GM19395 (cell line): Measurements from ENCODE around the gene SLC22A12.

Source experiments
- ATAC-seq: cut with Tn5 transposase; IDR thresholded peaks from one replicate; pipeline ENCODE4 v1.9.1; 2021; ENCODE audit warnings: mild to moderate bottlenecking, moderate library complexity; ENCODE audit not compliant: unreplicated experiment

Gene SLC22A12

DNA sequence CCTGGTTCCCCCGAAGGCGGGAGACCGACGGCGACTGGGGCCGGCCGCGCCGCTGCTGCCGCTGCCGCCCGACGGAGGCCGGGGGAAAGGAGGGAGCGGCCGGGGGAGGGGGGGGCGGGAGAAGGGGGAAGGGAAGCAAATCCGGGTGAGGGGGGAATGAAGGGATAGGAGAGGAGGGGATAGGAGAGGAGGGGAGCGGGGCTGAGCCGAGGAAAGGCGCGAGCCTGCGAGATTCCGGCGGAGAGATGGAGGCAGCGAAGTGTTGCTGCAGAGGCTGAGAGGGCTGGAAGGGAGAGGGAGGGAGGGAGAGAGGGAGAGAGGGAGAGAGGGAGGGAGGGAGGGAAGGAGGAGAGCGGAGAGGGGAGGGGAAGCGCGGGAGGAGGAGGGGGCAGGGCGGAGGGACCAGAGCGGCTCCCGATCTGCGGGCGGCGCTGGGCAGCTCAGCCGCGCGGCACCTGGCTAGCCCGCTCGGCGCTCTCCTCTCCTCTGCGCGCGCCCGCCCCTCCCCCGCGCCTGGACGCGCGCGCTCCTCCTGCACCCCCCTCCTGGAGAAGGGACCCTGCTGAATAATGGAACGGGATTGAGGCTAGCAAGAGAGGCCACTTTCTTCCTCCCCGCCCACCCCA lies 52.3 kb downstream of the SLC22A12 start:
- ATAC-seq, result no peak

DNA sequence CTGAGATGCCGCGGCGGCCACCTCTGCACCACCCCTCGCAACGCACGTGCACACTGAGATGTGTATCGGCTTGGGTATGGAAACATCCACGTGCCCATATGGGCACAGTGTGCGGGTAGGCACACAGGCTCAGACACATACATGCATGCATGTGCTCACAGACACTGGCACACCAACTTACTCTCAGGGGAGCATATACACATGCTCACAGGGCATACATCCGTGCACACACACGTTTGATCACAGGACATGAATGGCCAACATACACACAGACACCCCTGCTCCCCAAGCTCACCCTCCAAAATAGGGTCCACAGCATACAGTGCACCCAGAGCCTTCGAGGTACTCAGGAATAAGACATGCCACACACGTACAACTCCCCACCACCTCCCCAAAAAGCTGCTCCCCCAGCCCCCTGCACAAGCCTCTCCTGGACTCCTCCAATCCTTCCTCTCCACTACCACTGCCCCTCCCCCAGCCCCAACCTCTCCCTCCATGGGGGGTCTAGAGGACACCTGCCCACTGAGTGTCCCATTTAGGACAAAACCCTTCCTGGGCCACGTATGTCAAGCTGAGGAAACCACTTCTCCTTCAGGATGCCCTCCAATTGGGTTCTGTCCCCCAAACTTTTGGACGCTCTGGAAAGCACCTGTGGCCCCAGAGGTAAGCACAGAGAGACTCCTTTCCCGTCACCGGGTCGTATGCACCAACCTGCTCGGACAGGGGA lies 53.1 kb downstream of the SLC22A12 start:
- no peak for ATAC-seq

GRCh38 chr11:64644647-64645275 lies 53.7 kb downstream of the SLC22A12 start:
- ATAC-seq, result no peak

GRCh38 chr11:64647019-64647779 lies 56.2 kb downstream of the SLC22A12 start:
- no peak for ATAC-seq

- ATAC-seq, result no peak
These were observed 57.5 kb downstream of the SLC22A12 start for GRCh38 chr11:64648551-64648950.

GRCh38 chr11:64649291-64649697 lies 58.3 kb downstream of the SLC22A12 start:
- no peak for ATAC-seq

- ATAC-seq, result no peak
These were observed 60.0 kb downstream of the SLC22A12 start for GRCh38 chr11:64650923-64651523.
